Hematopoietic multipotent progenitor cell treated with erythropoietin and hydrocortisone succinate and interleukin-3 and kit ligand, for 15 days (in vitro differentiated cells): ENCODE results near the gene STARD4.
A peak's percentile ranks its signal among the peaks of the same experiment; 100 is the strongest.

Experiments used
- DNase-seq: peaks from one replicate; pipeline ENCODE4 v3.0.0-alpha.2; 2015; ENCODE audit warnings: low spot score

Gene STARD4

GRCh38 chr5:111528056-111528455 is 15.7 kb upstream of the STARD4 start:
- no peak for DNase-seq

DNA sequence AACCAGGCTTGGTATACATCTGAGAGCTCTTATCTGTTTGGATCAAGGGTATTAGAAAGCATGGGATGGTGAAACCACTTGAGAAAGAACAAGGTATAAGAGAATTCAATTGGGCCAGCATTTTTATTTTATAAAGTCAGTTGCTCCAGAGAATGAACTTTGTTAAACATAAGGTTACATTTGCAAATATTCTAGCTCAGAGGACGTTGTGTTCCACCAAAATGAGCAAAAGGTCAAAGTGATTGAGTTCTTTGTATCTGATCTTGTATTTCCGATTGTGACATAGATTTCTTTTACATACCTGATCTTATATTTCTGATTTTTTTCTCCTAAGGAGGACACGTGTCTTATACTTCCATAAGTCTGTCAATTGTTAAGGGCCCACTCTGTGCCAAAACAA is 8.6 kb upstream of the STARD4 start:
- DNase-seq: no peak

DNA sequence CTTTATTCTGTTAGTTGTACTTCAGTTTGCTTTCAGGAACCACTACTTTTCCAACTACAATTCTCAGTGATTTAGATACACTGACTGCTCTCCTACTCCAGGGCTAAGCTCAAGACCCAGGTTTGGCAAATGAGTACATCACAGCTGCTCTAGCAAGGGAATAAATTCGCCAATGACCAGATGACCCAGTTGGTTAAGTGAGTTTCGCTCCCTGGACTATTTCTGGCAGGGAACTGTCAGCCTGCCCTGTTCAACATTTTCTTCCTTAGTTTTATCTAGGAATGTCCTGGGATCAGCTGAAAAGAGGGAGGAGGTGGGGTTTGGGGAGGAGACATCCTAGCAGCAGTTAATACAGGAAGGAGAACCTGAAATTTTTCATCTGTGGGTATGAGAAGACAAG is 6.4 kb upstream of the STARD4 start:
- DNase-seq: no peak

DNA sequence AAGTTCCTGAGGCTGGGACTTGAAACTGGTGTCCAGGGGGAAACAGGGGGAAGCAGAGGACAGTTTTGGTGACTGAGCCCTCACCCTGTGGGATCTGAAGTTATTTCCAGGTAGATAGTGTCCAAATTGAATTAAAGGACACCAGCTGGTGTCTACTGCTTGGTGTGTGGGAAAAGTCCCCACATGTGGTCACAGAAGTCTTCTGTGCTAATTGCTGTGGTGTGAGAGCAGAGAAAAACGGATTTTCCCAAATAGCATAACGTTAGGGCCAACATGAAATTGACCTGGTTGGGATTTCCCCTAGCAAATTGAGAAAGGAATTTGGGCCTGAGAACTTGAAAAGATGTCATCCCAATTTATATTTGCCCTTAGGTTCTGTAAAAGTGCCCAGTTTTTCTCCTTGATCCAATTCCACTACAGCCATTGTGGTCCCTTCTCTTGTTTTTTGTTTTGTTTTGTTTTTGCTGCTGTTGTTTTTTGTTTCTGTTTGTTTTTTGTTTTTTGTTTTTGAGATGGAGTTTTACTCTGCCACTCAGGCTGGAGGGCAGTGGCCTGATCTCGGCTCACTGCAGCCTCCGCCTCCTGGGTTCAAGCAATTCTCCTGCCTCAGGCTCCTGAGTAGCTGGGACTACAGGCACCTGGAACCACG is 5.6 kb upstream of the STARD4 start:
- no peak for DNase-seq

DNA sequence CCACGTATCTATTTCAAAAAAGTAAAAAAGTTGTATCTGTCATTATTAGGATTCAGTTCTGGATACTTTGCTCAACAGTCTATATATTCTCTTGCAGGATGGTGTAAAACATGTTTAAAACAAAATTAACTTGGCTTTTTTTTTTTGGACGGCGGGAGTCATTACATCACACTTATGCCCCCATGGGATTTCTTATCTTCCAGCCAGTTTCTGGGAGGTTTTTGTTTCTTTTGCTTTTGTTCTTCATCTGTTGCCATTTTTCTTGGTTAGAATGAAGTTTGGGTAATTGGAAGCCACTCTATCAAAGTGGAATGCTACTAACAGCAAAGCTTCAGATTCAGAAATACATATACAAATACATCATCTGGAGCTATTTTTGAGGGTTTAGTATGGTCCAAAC is 1.8 kb upstream of the STARD4 start:
- DNase-seq: no peak

DNA sequence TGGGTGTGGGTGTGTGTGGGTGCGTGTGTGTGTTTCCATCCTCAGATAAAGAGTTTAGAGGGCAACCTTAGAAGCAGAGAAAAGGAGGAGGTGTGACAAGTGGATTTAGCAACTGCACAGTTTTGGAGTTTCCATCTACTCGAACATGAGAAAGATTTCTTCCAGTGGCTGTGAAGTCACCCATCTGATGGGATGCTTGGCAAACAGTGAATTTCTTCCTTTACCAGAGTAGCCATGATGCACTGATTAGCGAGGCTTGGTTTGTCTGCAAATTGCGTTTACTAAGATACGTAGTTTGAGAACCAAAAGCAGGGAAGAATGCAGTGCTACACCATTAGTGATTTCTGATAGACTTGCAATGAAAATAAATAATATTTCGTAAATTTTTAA is 791 bp upstream of the STARD4 start:
- peak; percentile 45 for DNase-seq

- DNase-seq: peak; percentile 8
Measured at GRCh38 chr5:111511831-111512374, 432 bp downstream of the STARD4 start.

DNA sequence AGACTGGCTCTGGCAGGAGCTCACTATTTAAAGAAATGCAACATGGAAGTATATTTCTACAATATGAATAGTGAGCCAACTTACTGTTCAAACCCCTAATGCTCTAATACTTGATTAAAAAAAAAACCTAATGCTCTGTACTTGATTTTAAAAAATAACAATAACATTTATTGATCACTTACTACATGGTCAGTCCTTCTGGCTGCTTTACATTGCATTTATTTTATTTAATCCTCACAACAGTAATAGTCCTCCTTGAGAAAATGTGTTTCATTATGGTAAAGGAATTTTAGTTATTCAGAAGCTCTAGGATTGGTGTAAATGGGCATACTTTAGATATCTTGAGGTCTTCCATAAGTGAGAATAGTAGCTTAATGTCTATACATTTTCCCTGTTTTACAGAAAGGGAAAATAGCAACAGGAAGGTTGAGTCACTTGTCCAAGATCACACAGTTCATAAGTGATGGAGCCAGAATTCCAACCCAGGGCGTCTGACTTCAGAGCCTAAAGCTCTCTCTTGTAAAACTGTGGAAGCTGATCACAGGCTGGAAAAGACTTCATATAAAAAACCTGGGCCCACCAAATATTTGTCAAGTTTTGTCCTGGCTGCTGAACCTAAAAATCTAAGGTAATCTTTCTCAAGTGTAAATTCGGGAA is 1.0 kb downstream of the STARD4 start:
- DNase-seq: no peak

- DNase-seq: no peak
Measured at GRCh38 chr5:111509119-111509518, 3.2 kb downstream of the STARD4 start.

DNA sequence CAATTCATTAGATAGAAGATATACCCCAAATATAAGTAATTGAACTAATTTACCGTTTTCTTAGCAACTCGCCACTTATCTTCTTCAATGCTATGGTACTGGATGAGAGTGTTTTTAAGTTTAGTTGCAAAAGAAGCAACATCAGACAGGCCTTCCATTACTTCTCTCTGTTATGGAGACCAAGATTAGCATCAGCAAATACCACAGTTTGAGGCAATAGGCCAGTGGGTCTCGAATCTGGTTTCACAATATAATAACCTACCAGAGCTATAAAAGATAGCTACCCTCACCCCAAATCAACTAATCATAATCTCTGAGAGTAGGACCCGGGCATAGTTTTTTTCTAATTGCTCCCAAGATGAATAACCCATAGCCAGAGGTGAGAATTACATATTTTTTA is 5.1 kb downstream of the STARD4 start:
- no peak for DNase-seq

GRCh38 chr5:111505096-111505495 is 7.2 kb downstream of the STARD4 start:
- DNase-seq: no peak

DNA sequence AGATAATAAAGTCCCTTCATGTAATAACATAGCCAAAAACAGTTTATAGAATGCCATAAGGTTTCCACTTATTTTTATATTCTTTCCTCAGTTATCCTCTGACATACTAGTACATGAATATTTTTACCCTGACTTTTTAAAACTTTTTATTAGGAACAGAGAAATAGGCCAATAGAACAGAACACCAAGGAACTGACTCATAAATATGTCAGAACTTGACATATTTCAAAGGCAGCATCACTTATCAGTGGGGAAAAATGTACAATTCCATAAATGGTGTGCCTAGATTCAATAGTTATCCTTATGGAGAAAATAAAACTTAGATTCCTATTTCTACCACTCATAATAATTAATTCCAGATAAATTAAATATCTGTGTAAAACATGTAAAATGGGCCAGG is 9.4 kb downstream of the STARD4 start:
- DNase-seq: no peak

- no peak for DNase-seq
Measured at GRCh38 chr5:111498346-111498745, 14.0 kb downstream of the STARD4 start.

DNA sequence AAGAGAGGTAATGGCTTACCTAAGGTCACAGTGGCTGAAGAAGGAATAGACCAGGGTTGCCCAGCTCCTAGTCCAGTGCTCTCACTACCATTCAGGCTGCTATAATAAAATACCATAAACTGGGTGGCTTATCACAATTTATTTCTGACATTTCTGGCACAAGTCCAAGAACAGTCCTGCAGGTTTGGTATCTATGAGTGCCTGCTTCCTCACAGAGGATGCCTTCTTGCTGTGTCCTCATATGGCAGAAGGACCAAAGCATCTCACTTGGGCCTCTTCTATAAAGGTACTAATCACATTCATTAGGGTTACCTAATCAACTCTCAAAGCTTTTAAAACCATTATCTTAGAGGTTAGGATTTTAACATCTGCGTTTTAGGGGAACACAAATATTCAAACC is 17.2 kb downstream of the STARD4 start:
- DNase-seq: peak; percentile 62

DNA sequence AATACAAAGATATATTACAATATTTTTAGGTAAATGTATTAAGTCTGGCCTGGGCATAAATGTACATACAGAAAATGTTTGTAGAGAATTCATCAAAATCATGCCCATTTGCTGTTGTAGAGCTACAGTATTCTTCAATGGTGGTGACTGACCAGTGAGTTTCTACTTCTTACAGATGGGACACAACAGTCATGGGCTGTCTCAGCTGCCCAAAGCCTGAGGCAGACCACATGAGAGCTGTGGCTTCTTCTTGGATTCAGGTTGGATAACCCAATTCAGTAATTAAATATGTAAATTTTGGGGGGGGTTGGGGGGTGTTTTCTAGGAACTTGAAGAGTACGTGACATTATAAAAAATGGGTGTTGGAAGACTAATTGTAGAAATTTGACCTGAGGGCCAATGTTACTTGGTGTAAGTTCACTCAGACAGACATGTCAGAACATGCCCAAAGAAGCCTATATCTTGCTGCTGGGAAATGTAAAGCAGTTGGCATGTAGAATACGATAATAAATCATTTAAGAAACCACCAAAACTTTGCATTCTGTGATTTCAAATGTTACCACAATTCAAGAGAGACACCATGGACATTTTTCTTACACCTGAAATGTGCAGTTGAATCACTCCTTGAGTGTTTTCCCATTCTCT is 17.9 kb downstream of the STARD4 start:
- no peak for DNase-seq

DNA sequence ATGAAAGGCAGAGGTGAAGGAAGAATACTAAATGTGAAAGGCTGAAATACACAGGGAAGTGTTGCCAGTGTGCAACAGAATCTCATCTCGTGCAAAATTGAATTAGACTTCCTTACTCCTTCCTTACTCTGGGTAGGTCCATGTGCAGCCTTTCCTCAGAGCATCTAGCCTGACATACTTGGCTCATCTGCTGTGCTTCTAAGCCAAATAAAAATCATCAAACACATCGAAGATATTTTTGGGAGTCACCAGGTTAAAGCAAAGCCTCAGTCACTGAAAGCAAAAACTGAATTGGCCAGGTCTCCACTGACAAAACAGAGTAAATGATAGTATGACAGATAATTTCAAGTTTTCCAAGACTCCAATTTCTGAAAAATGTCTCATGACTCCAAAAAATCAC is 19.3 kb downstream of the STARD4 start:
- DNase-seq: no peak

DNA sequence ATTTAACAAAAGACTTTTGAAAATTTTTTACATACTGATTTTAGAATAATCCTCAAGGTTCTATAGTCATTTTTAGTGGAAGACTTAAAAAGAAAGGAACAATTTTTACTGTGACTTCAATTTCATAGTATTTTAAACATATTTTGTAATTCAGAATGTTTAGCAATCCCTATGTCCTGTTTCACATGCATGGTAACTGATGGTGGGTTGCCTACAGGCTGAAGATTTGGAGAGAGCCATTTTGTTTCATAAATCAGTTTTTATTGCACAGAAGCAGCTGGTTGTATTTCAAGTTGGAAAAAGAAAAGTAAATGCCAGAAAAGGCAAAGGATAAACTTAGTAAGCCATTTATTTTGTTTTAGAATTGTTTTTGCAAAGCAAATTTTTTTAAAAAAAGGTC is 24.0 kb downstream of the STARD4 start:
- DNase-seq: no peak

DNA sequence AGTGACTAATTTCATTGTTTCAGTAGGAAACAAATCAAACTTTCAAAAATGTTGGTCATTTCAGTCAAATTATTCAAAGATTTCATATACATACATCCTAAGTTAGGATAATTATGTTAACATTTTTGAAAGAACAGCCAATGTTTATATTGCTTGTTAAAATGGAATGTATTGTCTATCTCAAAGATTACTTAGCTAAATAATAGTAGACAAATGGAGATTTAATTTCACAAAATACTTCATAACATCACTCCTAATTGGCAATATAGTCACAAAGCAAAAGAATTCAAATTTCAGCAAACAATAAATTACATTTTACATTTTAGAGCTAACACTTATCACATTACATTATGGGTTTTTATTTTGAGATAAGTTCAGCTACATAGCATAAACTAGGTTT is 25.4 kb downstream of the STARD4 start:
- DNase-seq: no peak

DNA sequence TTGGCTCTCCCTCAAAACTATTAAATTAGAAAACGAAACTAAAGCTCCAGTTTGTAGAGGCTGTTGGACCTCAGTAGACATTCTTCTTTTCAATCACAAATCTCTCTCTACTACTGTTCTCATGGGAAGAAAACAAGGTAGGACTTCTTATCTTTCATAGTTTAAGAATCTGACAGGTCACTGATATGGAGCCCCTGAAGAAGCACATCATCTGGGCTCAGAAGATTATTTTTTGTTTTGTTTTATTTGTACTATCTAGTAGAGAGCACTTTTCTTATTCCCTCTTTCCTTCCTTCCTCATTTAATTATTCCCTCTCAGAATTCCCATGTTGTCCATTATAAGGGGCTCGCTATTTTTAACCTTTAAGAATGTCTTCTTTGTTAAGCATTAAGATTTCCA is 26.3 kb downstream of the STARD4 start:
- DNase-seq: no peak

DNA sequence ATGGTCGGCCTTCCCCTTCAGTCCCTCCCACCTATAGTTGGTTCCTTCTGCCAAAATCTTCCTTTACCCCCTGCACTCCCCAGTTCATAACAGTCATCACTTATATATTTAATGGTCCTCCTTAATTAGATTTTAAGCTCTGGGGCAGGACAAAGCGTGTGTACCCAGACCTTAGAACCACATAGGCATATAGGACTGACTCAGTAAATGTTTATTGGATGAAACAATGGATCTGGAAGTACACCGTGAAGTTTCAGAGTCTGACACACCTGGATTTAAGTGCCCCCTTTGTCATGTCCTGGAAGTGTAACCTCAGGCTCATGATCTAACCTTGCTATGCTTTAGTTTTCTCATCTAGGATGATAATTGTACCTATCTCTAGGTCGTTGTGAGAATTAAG is 32.0 kb downstream of the STARD4 start:
- DNase-seq: no peak

DNA sequence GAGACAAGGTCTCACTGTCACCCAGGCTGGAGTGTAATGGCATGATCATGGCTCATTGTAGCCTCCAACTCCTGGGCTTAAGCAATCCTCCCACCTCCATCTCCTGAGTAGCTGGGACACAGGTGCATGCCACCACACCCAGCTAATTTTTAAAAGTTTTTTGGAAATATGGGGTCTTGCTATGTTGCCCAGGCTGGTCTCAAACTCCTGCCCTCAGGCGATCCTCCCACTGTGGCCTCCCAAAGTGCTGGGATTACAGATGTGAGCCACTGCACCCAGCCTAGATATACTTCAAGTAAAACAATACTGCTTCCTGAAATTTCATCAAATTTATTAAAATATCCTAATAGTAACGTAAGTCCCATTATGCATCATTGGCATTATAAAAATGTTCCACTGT is 33.4 kb downstream of the STARD4 start:
- DNase-seq: no peak

GRCh38 chr5:111478266-111478665 is 34.1 kb downstream of the STARD4 start:
- DNase-seq: no peak

DNA sequence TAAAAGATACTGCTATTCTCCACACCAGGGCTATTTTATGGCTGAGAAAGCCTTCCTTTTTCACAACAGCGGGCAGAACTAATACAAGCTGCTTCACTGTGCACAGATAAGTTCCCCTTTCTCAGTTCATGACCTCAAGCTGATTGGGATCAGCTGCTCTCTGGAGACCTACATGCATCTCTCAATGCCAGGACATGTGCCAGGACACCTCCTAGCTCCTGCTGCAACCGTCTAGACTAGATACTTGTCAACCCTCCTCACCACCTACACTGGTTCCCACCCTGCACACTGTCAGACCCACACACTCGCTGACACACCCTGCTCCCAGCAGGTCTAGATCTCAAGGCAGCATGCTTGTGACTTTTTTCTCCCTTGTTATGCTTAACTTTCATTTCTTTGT is 39.8 kb downstream of the STARD4 start:
- DNase-seq: peak; percentile 44
